Eye (tissue), 1 donor: ENCODE data around the gene DMRTB1.

Experiments used
- DNase-seq: peaks from one replicate; pipeline ENCODE4 v3.0.0-alpha.2; 2015

Gene DMRTB1

GRCh38 chr1:53438427-53439336 lies 20.5 kb upstream of the DMRTB1 start:
- DNase-seq: no peak

GRCh38 chr1:53439337-53440207 lies 19.6 kb upstream of the DMRTB1 start:
- DNase-seq: no peak

GRCh38 chr1:53440633-53441032 lies 18.6 kb upstream of the DMRTB1 start:
- DNase-seq: no peak

GRCh38 chr1:53442299-53442698 lies 16.9 kb upstream of the DMRTB1 start:
- DNase-seq: no peak

- DNase-seq: no peak
Observed at GRCh38 chr1:53446051-53446450, 13.1 kb upstream of the DMRTB1 start.

GRCh38 chr1:53447413-53447812 lies 11.8 kb upstream of the DMRTB1 start:
- no peak for DNase-seq

- peak; percentile 24 for DNase-seq
Observed at GRCh38 chr1:53448241-53448841, 10.9 kb upstream of the DMRTB1 start.

- DNase-seq: peak; percentile 85
Observed at GRCh38 chr1:53449021-53449420, 10.2 kb upstream of the DMRTB1 start.

- no peak for DNase-seq
Observed at GRCh38 chr1:53449693-53450092, 9.5 kb upstream of the DMRTB1 start.

- DNase-seq: no peak
Observed at GRCh38 chr1:53450225-53450624, 9.0 kb upstream of the DMRTB1 start.

- no peak for DNase-seq
Observed at GRCh38 chr1:53454019-53454418, 5.2 kb upstream of the DMRTB1 start.

GRCh38 chr1:53455364-53455991 lies 3.7 kb upstream of the DMRTB1 start:
- no peak for DNase-seq

GRCh38 chr1:53458634-53459033 lies 565 bp upstream of the DMRTB1 start:
- no peak for DNase-seq

GRCh38 chr1:53460211-53460634 lies 1.0 kb downstream of the DMRTB1 start:
- DNase-seq: no peak

GRCh38 chr1:53460666-53461322 lies 1.6 kb downstream of the DMRTB1 start:
- no peak for DNase-seq

- DNase-seq: no peak
Observed at GRCh38 chr1:53461323-53462044, 2.3 kb downstream of the DMRTB1 start.

GRCh38 chr1:53462193-53462592 lies 3.0 kb downstream of the DMRTB1 start:
- no peak for DNase-seq

- no peak for DNase-seq
Observed at GRCh38 chr1:53462769-53463501, 3.7 kb downstream of the DMRTB1 start.

GRCh38 chr1:53463961-53464899 lies 5.0 kb downstream of the DMRTB1 start:
- DNase-seq: no peak
